Coronary artery (tissue), 2 donors: Measurements from ENCODE around the gene SNX3.

ENCODE experiments used
- DNase-seq: peaks from one replicate; pipeline ENCODE4 v3.0.0-alpha.2; 2017; ENCODE audit warnings: low spot score
- H3K27ac ChIP-seq, 2 donors: fragments of 200-600 bp; sonication (generic); one replicate each; pipeline ENCODE4 v1.5.1; 2016 to 2019
- H3K4me3 ChIP-seq: fragments of 200-600 bp; sonication (generic); 2 replicates; pipeline ENCODE4 v1.5.1; 2016; ENCODE audit warnings: mild to moderate bottlenecking, moderate library complexity
- CTCF ChIP-seq: fragments of 200-600 bp; sonication (generic); IDR thresholded peaks from one replicate; pipeline ENCODE4 v1.5.1; 2019; ENCODE audit warnings: antibody characterized with exemption

SNX3 gene

GRCh38 chr6:108167449-108168089, 93.3 kb downstream of the SNX3 start:
- H3K4me3 ChIP-seq: peak overlapping the region; percentile 56

GRCh38 chr6:108166664-108167448, 94.0 kb downstream of the SNX3 start:
- TF ChIP-seq CTCF: no peak
- no peak for DNase-seq
- H3K4me3 ChIP-seq: peak overlapping the region; percentile 56
- no peak overlapping the region for H3K27ac ChIP-seq

More at GRCh38 chr6:108167449-108168089, 93.3 kb downstream of the SNX3 start:
- H3K27ac ChIP-seq: no peak overlapping the region
- no peak for DNase-seq
- no peak for TF ChIP-seq CTCF

GRCh38 chr6:108165714-108166663, 94.9 kb downstream of the SNX3 start, which contains the start of gene NR2E1:
NR2E1 (plus strand) TSS chr6:108166022; CDS start chr6:108166766, 744 bp downstream.
- H3K27ac ChIP-seq: no peak within 1 kb of the TSS
- DNase-seq: no peak
- H3K4me3 ChIP-seq: peak within 1 kb of the TSS; percentile 56
- no peak for TF ChIP-seq CTCF

- no peak for TF ChIP-seq CTCF
- no peak for DNase-seq
- Histone ChIP-seq H3K4me3 (peak overlapping the region; percentile 56), H3K27ac (no peak overlapping the region)
These were observed 95.8 kb downstream of the SNX3 start for GRCh38 chr6:108164815-108165706.

- TF ChIP-seq CTCF: no peak
- no peak overlapping the region for H3K27ac ChIP-seq
- no peak for DNase-seq
- H3K4me3 ChIP-seq: peak overlapping the region; percentile 56
These were observed 96.4 kb downstream of the SNX3 start for GRCh38 chr6:108164543-108164814.
